Measurements from ENCODE around the gene NFKBIE.
A peak's percentile ranks its signal among the peaks of the same experiment; 100 is the strongest.

The NFKBIE gene

GRCh38 chr6:44260011-44260410 lies 5.3 kb downstream of the NFKBIE start:
- peaks cover 19% of the 10 kb centered on the region for H3K36me3 ChIP-seq (ENCODE audit: control insufficient read depth, insufficient read depth, low read length)
- no peaks in the 10 kb centered on the region for H3K9me3 ChIP-seq (ENCODE audit: control insufficient read depth, insufficient read depth, low read length)
- H3K9ac ChIP-seq (ENCODE audit: low read depth, low read length) = no peak overlapping the region
- peaks cover 15% of the 10 kb centered on the region for H3K4me1 ChIP-seq (ENCODE audit: control insufficient read depth, insufficient read depth, low read length)
- H3K4me3 ChIP-seq (ENCODE audit: low read depth, low read length) = no peak overlapping the region
- H3K27me3 ChIP-seq (ENCODE audit: control insufficient read depth, insufficient read depth, low read length) = peaks cover 3% of the 10 kb centered on the region

- Histone ChIP-seq H3K27me3 (ENCODE audit: control insufficient read depth, insufficient read depth, low read length) (no peaks in the 10 kb centered on the region), H3K4me1 (ENCODE audit: control insufficient read depth, insufficient read depth, low read length) (peaks cover 9% of the 10 kb centered on the region), H3K9me3 (ENCODE audit: control insufficient read depth, insufficient read depth, low read length) (no peaks in the 10 kb centered on the region), H3K9ac (ENCODE audit: low read depth, low read length) (no peak overlapping the region), H3K4me3 (ENCODE audit: low read depth, low read length) (no peak overlapping the region), H3K36me3 (ENCODE audit: control insufficient read depth, insufficient read depth, low read length) (peaks cover 22% of the 10 kb centered on the region)
Observed at GRCh38 chr6:44258921-44259320, 6.4 kb downstream of the NFKBIE start.

GRCh38 chr6:44258325-44258863 lies 7.0 kb downstream of the NFKBIE start:
- no peak overlapping the region for H3K9ac ChIP-seq (ENCODE audit: low read depth, low read length)
- no peaks in the 10 kb centered on the region for H3K9me3 ChIP-seq (ENCODE audit: control insufficient read depth, insufficient read depth, low read length)
- H3K27me3 ChIP-seq (ENCODE audit: control insufficient read depth, insufficient read depth, low read length) = no peaks in the 10 kb centered on the region
- peaks cover 25% of the 10 kb centered on the region for H3K36me3 ChIP-seq (ENCODE audit: control insufficient read depth, insufficient read depth, low read length)
- peaks cover 4% of the 10 kb centered on the region for H3K4me1 ChIP-seq (ENCODE audit: control insufficient read depth, insufficient read depth, low read length)
- peak overlapping the region; percentile 51 for H3K4me3 ChIP-seq (ENCODE audit: low read depth, low read length)

- Histone ChIP-seq H3K36me3 (ENCODE audit: control insufficient read depth, insufficient read depth, low read length) (peaks cover 30% of the 10 kb centered on the region), H3K4me1 (ENCODE audit: control insufficient read depth, insufficient read depth, low read length) (no peaks in the 10 kb centered on the region), H3K9me3 (ENCODE audit: control insufficient read depth, insufficient read depth, low read length) (no peaks in the 10 kb centered on the region), H3K4me3 (ENCODE audit: low read depth, low read length) (peak overlapping the region; percentile 51), H3K27me3 (ENCODE audit: control insufficient read depth, insufficient read depth, low read length) (no peaks in the 10 kb centered on the region), H3K9ac (ENCODE audit: low read depth, low read length) (peak overlapping the region; percentile 41)
Observed at GRCh38 chr6:44257753-44258324, 7.5 kb downstream of the NFKBIE start.

- peak within 1 kb of the TSS; percentile 86 for H3K4me3 ChIP-seq (ENCODE audit: low read depth, low read length)
- no peaks in the 10 kb centered on the region for H3K4me1 ChIP-seq (ENCODE audit: control insufficient read depth, insufficient read depth, low read length)
- no peaks in the 10 kb centered on the region for H3K9me3 ChIP-seq (ENCODE audit: control insufficient read depth, insufficient read depth, low read length)
- peak within 1 kb of the TSS; percentile 82 for H3K9ac ChIP-seq (ENCODE audit: low read depth, low read length)
- no peaks in the 10 kb centered on the region for H3K27me3 ChIP-seq (ENCODE audit: control insufficient read depth, insufficient read depth, low read length)
- peaks cover 32% of the 10 kb centered on the region for H3K36me3 ChIP-seq (ENCODE audit: control insufficient read depth, insufficient read depth, low read length)
Observed at GRCh38 chr6:44257025-44257752, 8.2 kb downstream of the NFKBIE start, which contains the start of gene SLC35B2. Gene SLC35B2, minus strand, starts transcription at chr6:44257528. Its CDS starts 118 bp downstream, at chr6:44257410.

GRCh38 chr6:44256775-44257024 lies 8.7 kb downstream of the NFKBIE start:
- Histone ChIP-seq H3K9ac (ENCODE audit: low read depth, low read length) (peak overlapping the region; percentile 82), H3K4me1 (ENCODE audit: control insufficient read depth, insufficient read depth, low read length) (no peaks in the 10 kb centered on the region), H3K36me3 (ENCODE audit: control insufficient read depth, insufficient read depth, low read length) (peaks cover 32% of the 10 kb centered on the region), H3K4me3 (ENCODE audit: low read depth, low read length) (peak overlapping the region; percentile 86), H3K27me3 (ENCODE audit: control insufficient read depth, insufficient read depth, low read length) (no peaks in the 10 kb centered on the region), H3K9me3 (ENCODE audit: control insufficient read depth, insufficient read depth, low read length) (no peaks in the 10 kb centered on the region)

GRCh38 chr6:44255871-44256774 lies 9.2 kb downstream of the NFKBIE start:
- Histone ChIP-seq H3K9ac (ENCODE audit: low read depth, low read length) (peak overlapping the region; percentile 82), H3K36me3 (ENCODE audit: control insufficient read depth, insufficient read depth, low read length) (peaks cover 37% of the 10 kb centered on the region), H3K4me3 (ENCODE audit: low read depth, low read length) (peak overlapping the region; percentile 86), H3K4me1 (ENCODE audit: control insufficient read depth, insufficient read depth, low read length) (no peaks in the 10 kb centered on the region), H3K9me3 (ENCODE audit: control insufficient read depth, insufficient read depth, low read length) (no peaks in the 10 kb centered on the region), H3K27me3 (ENCODE audit: control insufficient read depth, insufficient read depth, low read length) (no peaks in the 10 kb centered on the region)

- Histone ChIP-seq H3K9ac (ENCODE audit: low read depth, low read length) (no peak overlapping the region), H3K4me1 (ENCODE audit: control insufficient read depth, insufficient read depth, low read length) (peaks cover 2% of the 10 kb centered on the region), H3K27me3 (ENCODE audit: control insufficient read depth, insufficient read depth, low read length) (no peaks in the 10 kb centered on the region), H3K36me3 (ENCODE audit: control insufficient read depth, insufficient read depth, low read length) (peaks cover 46% of the 10 kb centered on the region), H3K9me3 (ENCODE audit: control insufficient read depth, insufficient read depth, low read length) (no peaks in the 10 kb centered on the region), H3K4me3 (ENCODE audit: low read depth, low read length) (no peak overlapping the region)
Observed at GRCh38 chr6:44255105-44255808, 10.1 kb downstream of the NFKBIE start.

- Histone ChIP-seq H3K27me3 (ENCODE audit: control insufficient read depth, insufficient read depth, low read length) (no peaks in the 10 kb centered on the region), H3K4me3 (ENCODE audit: low read depth, low read length) (no peak overlapping the region), H3K4me1 (ENCODE audit: control insufficient read depth, insufficient read depth, low read length) (peaks cover 4% of the 10 kb centered on the region), H3K9ac (ENCODE audit: low read depth, low read length) (no peak overlapping the region), H3K36me3 (ENCODE audit: control insufficient read depth, insufficient read depth, low read length) (peaks cover 48% of the 10 kb centered on the region), H3K9me3 (ENCODE audit: control insufficient read depth, insufficient read depth, low read length) (no peaks in the 10 kb centered on the region)
Observed at GRCh38 chr6:44254191-44255104, 10.9 kb downstream of the NFKBIE start.

- no peaks in the 10 kb centered on the region for H3K9me3 ChIP-seq (ENCODE audit: control insufficient read depth, insufficient read depth, low read length)
- no peak overlapping the region for H3K4me3 ChIP-seq (ENCODE audit: low read depth, low read length)
- H3K36me3 ChIP-seq (ENCODE audit: control insufficient read depth, insufficient read depth, low read length) = peaks cover 52% of the 10 kb centered on the region
- no peak overlapping the region for H3K9ac ChIP-seq (ENCODE audit: low read depth, low read length)
- no peaks in the 10 kb centered on the region for H3K27me3 ChIP-seq (ENCODE audit: control insufficient read depth, insufficient read depth, low read length)
- peaks cover 11% of the 10 kb centered on the region for H3K4me1 ChIP-seq (ENCODE audit: control insufficient read depth, insufficient read depth, low read length)
Observed at GRCh38 chr6:44253307-44254101, 11.8 kb downstream of the NFKBIE start.

All from iPS-15b (cell line).